Left lung (tissue), 10 donors: ENCODE measurements around the gene PXDN. TPM values are rescaled to one million over a fixed set of nuclear protein-coding genes. Genes with fewer than 3 reads are reported as not detected.
"Not testable (repeated sequence)": the region's sequence is repeated elsewhere in the genome, so short reads cannot be mapped to it uniquely, and the experiment has no call there.

Experiments used
- ATAC-seq: fragments of 200-7000 bp; cut with Tn5 transposase; one replicate; pipeline ENCODE4 v1.9.1; 2020; ENCODE audit warnings: moderate library complexity
- DNase-seq, 4 donors: peaks; one replicate each; pipeline ENCODE4 v3.0.0-alpha.2; 2013 to 2020
- H3K27ac ChIP-seq, 2 donors: fragments of 200-600 bp; sonication (generic) in 1 of 2; one replicate each; pipeline versions ENCODE4 v1.5.0 to v1.8.0; 2020 to 2021
- H3K27me3 ChIP-seq, 2 donors: fragments of 200-600 bp; sonication (generic) in 1 of 2; one replicate each; pipeline versions ENCODE4 v1.5.0 to v1.8.0; 2020 to 2021
- H3K36me3 ChIP-seq, 2 donors: fragments of 200-600 bp; sonication (generic) in 1 of 2; one replicate each; pipeline versions ENCODE4 v1.5.0 to v1.8.0; 2020 to 2021
- H3K4me1 ChIP-seq, 2 donors: fragments of 200-600 bp; one replicate each; pipeline ENCODE4 v1.8.0; 2021
- H3K4me3 ChIP-seq, 2 donors: fragments of 200-600 bp; sonication (generic) in 1 of 2; one replicate each; pipeline versions ENCODE4 v1.5.0 to v1.8.0; 2020 to 2021; ENCODE audit warnings: mild to moderate bottlenecking in 1 of 2
- H3K9me3 ChIP-seq, 2 donors: fragments of 200-600 bp; sonication (generic) in 1 of 2; one replicate each; pipeline versions ENCODE4 v1.5.0 to v1.8.0; 2020 to 2021
- CTCF ChIP-seq, 2 donors: fragments of 200-600 bp; sonication (generic) in 1 of 2; IDR thresholded peaks; one replicate each; pipeline versions ENCODE4 v1.5.0 to v1.8.0; 2021; ENCODE audit warnings: antibody characterized with exemption in 2 of 2
- intact Hi-C, 2 donors: fragments of 100-400 bp; cut with DNase I; formaldehyde crosslinking; loops; one replicate each; pipeline versions ENCODE4 v1.11.2 to v1.14.2; 2022
- polyA plus RNA-seq, 6 donors: library from polyadenylated mRNA; unstranded; fragments of 120-200 nt; gene quantifications; one replicate each; pipeline ENCODE4 v1.2.1, GENCODE V29; 2013; ENCODE audit not compliant: insufficient read length in 6 of 6
- total RNA-seq, 2 donors: library from RNA; stranded (reverse); fragmentation: NEBNext Ultra II Directional; extraction: Animal tissue kit (Norgen Biotek cat#: 25700); gene quantifications; one replicate each; pipeline ENCODE4 v1.2.1, GENCODE V29; 2021
- donor health status: DM: no; HTN: yes; CAD: no.
- donor health status: DM: no; HTN: no; CAD: no.

Gene PXDN
- total and polyA plus RNA-seq, 8 donors: 44.8 to 215 (median 174) TPM

DNA sequence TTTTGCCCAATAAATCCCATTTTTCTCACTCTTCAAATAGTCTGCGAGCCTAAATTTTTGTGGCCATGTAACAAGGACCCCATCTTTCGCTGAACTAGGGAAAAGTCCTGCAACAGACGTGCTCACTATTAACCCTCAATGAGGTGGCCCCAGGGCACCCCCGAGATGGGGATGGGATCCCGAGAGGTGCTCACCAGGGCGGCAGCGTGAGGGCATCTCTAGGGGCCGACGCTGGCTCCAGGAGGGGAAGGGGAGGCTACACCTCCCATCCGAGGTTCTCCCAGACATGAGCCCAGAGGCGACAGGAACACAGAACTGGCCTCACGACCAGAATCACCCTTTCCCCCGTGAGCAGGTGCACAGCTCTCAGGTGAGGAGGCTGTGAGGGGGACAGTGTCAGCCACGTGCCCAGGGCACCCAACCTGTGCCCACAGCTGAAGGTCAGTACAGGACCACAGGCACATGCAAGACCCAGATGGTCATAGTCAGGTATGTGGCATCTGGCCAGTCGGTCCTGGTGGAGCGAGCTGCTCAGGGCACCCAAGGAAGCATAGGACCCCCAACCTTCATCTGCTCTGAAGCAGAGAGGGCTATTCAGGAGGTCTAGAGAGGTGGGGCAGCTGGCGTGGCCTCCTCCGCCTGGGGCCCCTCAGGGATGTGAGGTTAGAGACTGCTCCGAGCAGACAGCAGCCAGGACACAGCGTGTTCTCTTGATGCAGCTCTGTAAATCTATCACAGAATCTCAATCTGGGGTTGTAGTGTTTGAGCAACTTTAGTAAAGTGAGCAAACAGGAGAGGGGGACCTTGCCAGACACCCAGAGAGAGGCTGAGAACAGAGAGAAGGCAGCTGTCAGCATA lies 62.8 kb downstream of the PXDN start:
- no peak for TF ChIP-seq CTCF (IDR thresholded peaks at IDR 0.05)
- no peak overlapping the region for H3K27ac ChIP-seq
- peak; percentile 29 for ATAC-seq

DNA sequence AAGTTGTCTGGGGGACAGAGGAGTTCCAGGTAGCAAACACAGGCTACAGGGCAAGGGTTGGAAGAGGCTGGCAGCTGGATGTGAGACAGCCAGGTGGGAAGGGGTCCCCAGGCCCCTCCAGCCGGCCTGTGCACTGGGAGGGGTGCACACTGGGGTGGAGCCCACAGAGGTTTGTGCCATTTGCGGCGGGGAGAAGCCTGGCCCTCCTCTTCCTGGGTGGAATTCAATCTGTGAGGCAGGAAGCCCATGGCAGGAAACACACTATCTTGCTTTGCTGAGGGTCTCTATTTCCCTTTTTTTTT lies 63.3 kb downstream of the PXDN start:
- Histone ChIP-seq H3K27me3 (no peaks in the 10 kb centered on the region), H3K27ac (no peak overlapping the region), H3K9me3 (no peaks in the 10 kb centered on the region), H3K4me3 (no peak overlapping the region), H3K4me1 (no peaks in the 10 kb centered on the region), H3K36me3 (peaks cover 0 to 20% of the 10 kb centered on the region in 2 donors)
- intact Hi-C loops: no loop called here
- ATAC-seq (no peak), DNase-seq (no peak)
- no peak for TF ChIP-seq CTCF (IDR thresholded peaks at IDR 0.05)

More for the DNA sequence above, 62.8 kb downstream of the PXDN start:
- Histone ChIP-seq H3K4me3 (no peak overlapping the region), H3K27me3 (no peaks in the 10 kb centered on the region), H3K36me3 (peaks cover 0 to 20% of the 10 kb centered on the region in 2 donors), H3K4me1 (no peaks in the 10 kb centered on the region), H3K9me3 (no peaks in the 10 kb centered on the region)
- intact Hi-C loops: no loop called here
- peak in 2 of 4 donors; percentile 73 to 81 for DNase-seq

DNA sequence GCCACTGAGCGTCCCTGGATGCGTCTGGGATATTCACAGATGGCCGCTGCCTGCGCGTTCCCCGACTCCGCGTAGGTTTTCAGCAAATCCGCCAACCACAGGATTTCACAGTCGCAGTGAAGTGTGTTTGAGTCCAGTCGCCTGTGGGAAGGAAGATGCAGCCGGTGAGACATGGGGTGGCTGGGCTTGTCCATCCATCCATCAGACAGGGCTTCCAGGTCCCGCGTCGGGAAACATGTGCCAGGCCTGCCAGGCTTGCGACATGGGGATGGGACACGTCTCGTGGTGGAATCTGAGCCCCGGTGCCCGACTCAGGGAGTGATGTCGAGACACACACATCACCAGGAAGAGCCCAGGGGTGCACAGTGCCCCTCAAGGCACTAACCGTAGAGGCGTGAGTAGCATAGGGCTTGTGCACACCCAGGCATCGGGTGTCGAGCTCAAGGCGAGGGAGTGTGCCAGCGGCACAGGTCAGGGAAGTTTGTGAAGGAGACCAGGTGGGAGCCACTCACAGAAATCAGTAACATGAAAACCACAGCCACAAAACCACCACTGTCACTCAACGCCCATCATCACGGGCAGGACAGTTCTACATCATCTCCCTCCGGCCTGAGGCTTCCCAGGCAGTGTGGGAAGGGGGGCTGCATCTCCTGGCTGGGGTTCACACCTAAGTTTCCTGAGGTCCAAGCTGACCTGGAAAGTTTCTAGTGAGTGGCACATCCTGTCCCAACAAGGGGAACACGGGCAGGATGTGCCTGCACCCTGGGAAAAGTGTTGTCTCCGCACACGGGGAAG lies 63.9 kb downstream of the PXDN start:
- no peak overlapping the region for H3K27ac ChIP-seq
- peaks cover 0 to 25% of the 10 kb centered on the region in 2 donors for H3K36me3 ChIP-seq
- intact Hi-C loops: no loop called here

DNA sequence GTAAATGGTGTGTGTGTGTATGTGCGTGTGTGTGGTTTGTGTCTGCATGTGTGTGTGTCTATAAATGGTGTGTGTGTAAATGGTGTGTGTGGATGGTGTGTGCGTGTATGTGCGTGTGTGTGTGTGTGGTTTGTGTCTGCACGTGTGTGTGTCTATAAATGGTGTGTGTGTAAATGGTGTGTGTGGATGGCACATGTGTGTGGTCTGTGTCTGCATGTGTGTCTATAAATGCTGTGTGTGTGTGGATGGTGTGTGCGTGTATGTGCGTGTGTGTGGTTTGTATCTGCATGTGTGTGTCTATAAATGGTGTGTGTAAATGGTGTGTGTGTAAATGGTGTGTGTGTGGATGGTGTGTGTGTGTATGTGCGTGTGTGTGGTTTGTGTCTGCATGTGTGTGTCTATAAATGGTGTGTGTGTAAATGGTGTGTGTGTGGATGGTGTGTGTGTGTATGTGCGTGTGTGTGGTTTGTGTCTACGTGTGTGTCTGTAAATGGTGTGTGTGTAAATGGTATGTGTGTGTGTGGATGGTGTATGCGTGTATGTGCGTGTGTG lies 64.8 kb downstream of the PXDN start:
- H3K27ac ChIP-seq, H3K9me3 ChIP-seq, ATAC-seq, H3K4me1 ChIP-seq, H3K27me3 ChIP-seq, H3K4me3 ChIP-seq, DNase-seq, intact Hi-C loops: not testable (repeated sequence)
- peaks cover 0 to 25% of the 10 kb centered on the region in 2 donors for H3K36me3 ChIP-seq

More for the DNA sequence above, 63.9 kb downstream of the PXDN start:
- H3K4me3 ChIP-seq: no peak overlapping the region
- DNase-seq: peak in 1 of 4 donors; percentile 64
- H3K4me1 ChIP-seq: no peaks in the 10 kb centered on the region
- H3K27me3 ChIP-seq: no peaks in the 10 kb centered on the region
- H3K9me3 ChIP-seq: no peaks in the 10 kb centered on the region
- no peak for TF ChIP-seq CTCF (IDR thresholded peaks at IDR 0.05)
- no peak for ATAC-seq

GRCh38 chr2:1679065-1679464 lies 65.2 kb downstream of the PXDN start:
- H3K4me3 ChIP-seq, intact Hi-C loops, H3K27ac ChIP-seq, H3K4me1 ChIP-seq, H3K27me3 ChIP-seq, H3K9me3 ChIP-seq, DNase-seq, ATAC-seq: not testable (repeated sequence)
- H3K36me3 ChIP-seq: peaks cover 0 to 27% of the 10 kb centered on the region in 2 donors

- H3K4me3 ChIP-seq: no peak overlapping the region
- H3K9me3 ChIP-seq: no peaks in the 10 kb centered on the region
- peaks cover 0 to 32% of the 10 kb centered on the region in 2 donors for H3K36me3 ChIP-seq
- no peak overlapping the region for H3K27ac ChIP-seq
- H3K4me1 ChIP-seq: no peaks in the 10 kb centered on the region
- no peaks in the 10 kb centered on the region for H3K27me3 ChIP-seq
- DNase-seq: peak in 1 of 4 donors; percentile 72
- intact Hi-C loops: no loop called here
- no peak for ATAC-seq
- no peak for TF ChIP-seq CTCF (IDR thresholded peaks at IDR 0.05)
Observed at GRCh38 chr2:1678609-1679008, 65.7 kb downstream of the PXDN start.
